Urinary bladder (tissue), 4 donors: ENCODE measurements around the gene FGF4. TPM values are rescaled to one million over a fixed set of nuclear protein-coding genes. Genes with fewer than 3 reads are reported as not detected.

Experiments
- DNase-seq: peaks from one replicate; pipeline ENCODE4 v3.0.0-alpha.2; 2015; ENCODE audit errors: extremely low spot score
- H3K27ac ChIP-seq: one replicate; pipeline ENCODE4 v1.5.1; 2013; ENCODE audit warnings: low read depth, mild to moderate bottlenecking, moderate library complexity
- H3K36me3 ChIP-seq: one replicate; pipeline ENCODE4 v1.6.1; 2013; ENCODE audit warnings: mild to moderate bottlenecking, moderate library complexity; ENCODE audit not compliant: insufficient read depth
- H3K4me1 ChIP-seq: one replicate; pipeline ENCODE4 v1.6.1; 2013; ENCODE audit warnings: mild to moderate bottlenecking, moderate library complexity; ENCODE audit not compliant: insufficient read depth
- H3K4me3 ChIP-seq: one replicate; pipeline ENCODE4 v1.5.1; 2013; ENCODE audit warnings: low read depth, low read length
- WGBS: extraction: QIAGEN DNeasy Blood & Tissue Kit; methylation state at CpG from one replicate; pipeline ENCODE4 v1.1.7; 2013; 5-methylcytosine and 5-hydroxymethylcytosine counted together
- polyA plus RNA-seq: library from polyadenylated mRNA; stranded (reverse); fragments of 200-250 nt; gene quantifications from one replicate; pipeline ENCODE4 v1.2.3, GENCODE V29; 2013
- total RNA-seq: library from RNA; depleted of rRNA; stranded (reverse); fragments of >200 nt; gene quantifications from one replicate; pipeline ENCODE4 v1.2.3, GENCODE V29; 2014
- donor health status: healthy with polysubstance abuse.
- donor health status: healthy.

FGF4 gene
- total and polyA plus RNA-seq, 2 donors = not detected

GRCh38 chr11:69744435-69744834, 30.7 kb downstream of the FGF4 start:
- H3K4me1 ChIP-seq = no peaks in the 10 kb centered on the region
- no peaks in the 10 kb centered on the region for H3K36me3 ChIP-seq
- no peak overlapping the region for H3K27ac ChIP-seq
- no peak for DNase-seq
- H3K4me3 ChIP-seq = no peak overlapping the region
- 54% methylated on average over 7 of the region's 7 CpGs for WGBS

GRCh38 chr11:69734841-69735240, 40.3 kb downstream of the FGF4 start:
- H3K4me1 ChIP-seq = no peaks in the 10 kb centered on the region
- H3K36me3 ChIP-seq = no peaks in the 10 kb centered on the region
- H3K4me3 ChIP-seq = no peak overlapping the region
- no peak overlapping the region for H3K27ac ChIP-seq
- WGBS = 93% methylated on average over 3 of the region's 3 CpGs
- no peak for DNase-seq

- H3K36me3 ChIP-seq = no peaks in the 10 kb centered on the region
- 97% methylated on average over 2 of the region's 2 CpGs for WGBS
Observed at GRCh38 chr11:69734367-69734766, 40.8 kb downstream of the FGF4 start.

GRCh38 chr11:69732910-69733309, 42.2 kb downstream of the FGF4 start:
- no peak for DNase-seq
- Histone ChIP-seq H3K4me1 (no peaks in the 10 kb centered on the region), H3K4me3 (no peak overlapping the region), H3K36me3 (no peaks in the 10 kb centered on the region), H3K27ac (no peak overlapping the region)
- WGBS = 69% methylated on average over 7 of the region's 7 CpGs

More at GRCh38 chr11:69734367-69734766, 40.8 kb downstream of the FGF4 start:
- no peak for DNase-seq
- H3K27ac ChIP-seq = no peak overlapping the region
- H3K4me1 ChIP-seq = no peaks in the 10 kb centered on the region
- no peak overlapping the region for H3K4me3 ChIP-seq

- DNase-seq = no peak
- H3K4me3 ChIP-seq = no peak overlapping the region
- H3K27ac ChIP-seq = no peak overlapping the region
- WGBS = 85% methylated on average over 11 of the region's 11 CpGs
- no peaks in the 10 kb centered on the region for H3K36me3 ChIP-seq
- no peaks in the 10 kb centered on the region for H3K4me1 ChIP-seq
Observed at GRCh38 chr11:69731110-69731509, 44.0 kb downstream of the FGF4 start.

- WGBS = 86% methylated on average over 8 of the region's 8 CpGs
- DNase-seq = no peak
- Histone ChIP-seq H3K27ac (no peak overlapping the region), H3K36me3 (no peaks in the 10 kb centered on the region), H3K4me1 (no peaks in the 10 kb centered on the region), H3K4me3 (no peak overlapping the region)
Observed at GRCh38 chr11:69730500-69730899, 44.6 kb downstream of the FGF4 start.

GRCh38 chr11:69729252-69729651, 45.9 kb downstream of the FGF4 start:
- no peak overlapping the region for H3K4me3 ChIP-seq
- 90% methylated on average over 9 of the region's 9 CpGs for WGBS
- no peak overlapping the region for H3K27ac ChIP-seq
- no peaks in the 10 kb centered on the region for H3K36me3 ChIP-seq
- no peaks in the 10 kb centered on the region for H3K4me1 ChIP-seq
- DNase-seq = no peak

- Histone ChIP-seq H3K27ac (no peak overlapping the region), H3K36me3 (no peaks in the 10 kb centered on the region), H3K4me3 (no peak overlapping the region), H3K4me1 (no peaks in the 10 kb centered on the region)
- DNase-seq = no peak
- WGBS = 88% methylated on average over 10 of the region's 10 CpGs
Observed at GRCh38 chr11:69727266-69727665, 47.9 kb downstream of the FGF4 start.

GRCh38 chr11:69726481-69726880, 48.7 kb downstream of the FGF4 start:
- Histone ChIP-seq H3K4me1 (no peaks in the 10 kb centered on the region), H3K4me3 (no peak overlapping the region), H3K36me3 (no peaks in the 10 kb centered on the region), H3K27ac (no peak overlapping the region)
- WGBS = 55% methylated on average over 18 of the region's 18 CpGs
- no peak for DNase-seq

- Histone ChIP-seq H3K4me3 (no peak overlapping the region), H3K27ac (no peak overlapping the region), H3K36me3 (no peaks in the 10 kb centered on the region), H3K4me1 (no peaks in the 10 kb centered on the region)
- no peak for DNase-seq
- 42% methylated on average over 9 of the region's 9 CpGs for WGBS
Observed at GRCh38 chr11:69726019-69726418, 49.1 kb downstream of the FGF4 start.

- DNase-seq = no peak
- Histone ChIP-seq H3K27ac (no peak overlapping the region), H3K4me1 (no peaks in the 10 kb centered on the region), H3K4me3 (no peak overlapping the region), H3K36me3 (no peaks in the 10 kb centered on the region)
- WGBS = 45% methylated on average over 9 of the region's 9 CpGs
Observed at GRCh38 chr11:69721745-69722144, 53.4 kb downstream of the FGF4 start.

- H3K4me1 ChIP-seq = no peaks in the 10 kb centered on the region
- H3K27ac ChIP-seq = no peak overlapping the region
- 34% methylated on average over 14 of the region's 14 CpGs for WGBS
- no peaks in the 10 kb centered on the region for H3K36me3 ChIP-seq
- no peak for DNase-seq
- no peak overlapping the region for H3K4me3 ChIP-seq
Observed at GRCh38 chr11:69721106-69721505, 54.0 kb downstream of the FGF4 start.

Other genes starting within 250 kb of the FGF4 start
- 78.8 TPM for gene CCND1, start 134.2 kb downstream of the FGF4 start, total RNA-seq
- 17.5 TPM for gene CCND1, start 134.2 kb downstream of the FGF4 start, polyA plus RNA-seq
- gene LTO1, start 100.0 kb downstream of the FGF4 start, total RNA-seq = 16.9 TPM
- 15.9 TPM for gene LTO1, start 100.0 kb downstream of the FGF4 start, polyA plus RNA-seq
- not detected for gene FGF19, start 71.3 kb downstream of the FGF4 start, total RNA-seq
- not detected for gene FGF19, start 71.3 kb downstream of the FGF4 start, polyA plus RNA-seq
- gene FGF3, start 44.1 kb upstream of the FGF4 start, total RNA-seq = not detected
- not detected for gene FGF3, start 44.1 kb upstream of the FGF4 start, polyA plus RNA-seq